Parathyroid adenoma (tissue), 2 donors: ENCODE measurements around the gene GCSAM.

Experiments used
- H2AFZ ChIP-seq: fragments of 300-600 bp; sonication (generic); one replicate; pipeline ENCODE4 v1.7.0; 2017; ENCODE audit warnings: antibody characterized with exemption, mild to moderate bottlenecking
- H3K27ac ChIP-seq: fragments of 300-600 bp; sonication (generic); one replicate; pipeline ENCODE4 v1.7.0; 2017
- H3K27me3 ChIP-seq: fragments of 300-600 bp; sonication (generic); one replicate; pipeline ENCODE4 v1.7.0; 2017; ENCODE audit warnings: low read length; ENCODE audit not compliant: control insufficient read depth, insufficient read depth
- H3K36me3 ChIP-seq: fragments of 300-600 bp; sonication (generic); one replicate; pipeline ENCODE4 v1.7.0; 2017; ENCODE audit warnings: low read length; ENCODE audit not compliant: control insufficient read depth, insufficient read depth
- H3K4me1 ChIP-seq: fragments of 300-600 bp; sonication (generic); one replicate; pipeline ENCODE4 v1.7.0; 2017; ENCODE audit warnings: control low read depth
- H3K4me2 ChIP-seq: fragments of 300-600 bp; sonication (generic); one replicate; pipeline ENCODE4 v1.7.0; 2017; ENCODE audit warnings: low read length
- H3K4me3 ChIP-seq: fragments of 300-600 bp; sonication (generic); one replicate; pipeline ENCODE4 v1.7.0; 2017; ENCODE audit warnings: low read depth, low read length
- H3K79me2 ChIP-seq: fragments of 300-600 bp; sonication (generic); one replicate; pipeline ENCODE4 v1.7.0; 2017; ENCODE audit warnings: control low read depth
- H3K9ac ChIP-seq: fragments of 300-600 bp; sonication (generic); one replicate; pipeline ENCODE4 v1.7.0; 2017; ENCODE audit warnings: mild to moderate bottlenecking
- H3K9me3 ChIP-seq: fragments of 300-600 bp; sonication (generic); one replicate; pipeline ENCODE4 v1.7.0; 2017; ENCODE audit warnings: low read length; ENCODE audit not compliant: control insufficient read depth
- TF ChIP-seq, protein P1 (sequence below): fragments of 300-600 bp; sonication (generic); IDR thresholded peaks from one replicate; pipeline ENCODE4 v1.7.0; 2017; ENCODE audit warnings: antibody characterized with exemption, mild to moderate bottlenecking
- donor health status: primary hyperparathyroidism.

GCSAM gene

DNA sequence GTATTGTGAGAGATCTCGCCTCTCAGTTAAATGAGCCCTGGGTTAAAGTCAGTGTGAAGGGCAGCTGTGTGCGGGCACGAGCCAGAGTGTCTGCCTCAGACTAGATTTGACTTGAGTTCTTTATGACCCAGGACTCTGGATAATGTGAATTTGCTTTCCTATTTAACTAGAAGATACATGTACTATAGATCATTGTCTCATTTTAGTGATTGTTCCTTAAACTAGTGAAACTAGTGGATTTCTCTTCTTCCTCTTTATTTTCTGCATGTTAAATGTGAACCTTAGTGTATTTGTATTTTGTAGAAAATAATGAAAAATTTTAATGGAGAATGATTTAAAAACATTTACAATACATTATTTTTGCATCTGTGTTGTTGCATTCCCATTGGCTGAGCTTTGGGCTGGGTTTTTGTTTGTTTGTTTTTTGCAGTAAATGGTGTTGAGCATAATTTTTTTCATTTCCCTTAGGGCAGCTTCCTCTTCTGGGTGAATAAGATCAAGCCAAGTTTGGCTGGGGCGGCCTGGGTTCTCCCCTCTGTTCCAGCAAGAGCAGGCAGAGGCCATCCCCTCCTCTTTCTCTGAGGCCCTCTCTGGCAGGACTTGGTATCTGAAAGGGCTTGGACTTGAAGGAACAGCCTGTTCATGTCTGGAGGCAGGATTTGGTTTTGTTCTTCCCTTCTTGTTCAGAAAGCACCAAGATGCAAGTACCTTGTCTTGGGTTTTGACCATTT lies 15.0 kb downstream of the GCSAM start:
- H3K27me3 ChIP-seq, result no peaks in the 10 kb centered on the region
- H3K4me2 ChIP-seq, result no peak overlapping the region
- no peaks in the 10 kb centered on the region for H3K4me1 ChIP-seq
- TF ChIP-seq, protein P1, sequence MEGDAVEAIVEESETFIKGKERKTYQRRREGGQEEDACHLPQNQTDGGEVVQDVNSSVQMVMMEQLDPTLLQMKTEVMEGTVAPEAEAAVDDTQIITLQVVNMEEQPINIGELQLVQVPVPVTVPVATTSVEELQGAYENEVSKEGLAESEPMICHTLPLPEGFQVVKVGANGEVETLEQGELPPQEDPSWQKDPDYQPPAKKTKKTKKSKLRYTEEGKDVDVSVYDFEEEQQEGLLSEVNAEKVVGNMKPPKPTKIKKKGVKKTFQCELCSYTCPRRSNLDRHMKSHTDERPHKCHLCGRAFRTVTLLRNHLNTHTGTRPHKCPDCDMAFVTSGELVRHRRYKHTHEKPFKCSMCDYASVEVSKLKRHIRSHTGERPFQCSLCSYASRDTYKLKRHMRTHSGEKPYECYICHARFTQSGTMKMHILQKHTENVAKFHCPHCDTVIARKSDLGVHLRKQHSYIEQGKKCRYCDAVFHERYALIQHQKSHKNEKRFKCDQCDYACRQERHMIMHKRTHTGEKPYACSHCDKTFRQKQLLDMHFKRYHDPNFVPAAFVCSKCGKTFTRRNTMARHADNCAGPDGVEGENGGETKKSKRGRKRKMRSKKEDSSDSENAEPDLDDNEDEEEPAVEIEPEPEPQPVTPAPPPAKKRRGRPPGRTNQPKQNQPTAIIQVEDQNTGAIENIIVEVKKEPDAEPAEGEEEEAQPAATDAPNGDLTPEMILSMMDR, result no peak
- H3K79me2 ChIP-seq, result no peaks in the 10 kb centered on the region
- no peak overlapping the region for H2AFZ ChIP-seq
- no peaks in the 10 kb centered on the region for H3K9me3 ChIP-seq
- H3K36me3 ChIP-seq, result no peaks in the 10 kb centered on the region
- no peak overlapping the region for H3K9ac ChIP-seq
- no peak overlapping the region for H3K27ac ChIP-seq
- no peak overlapping the region for H3K4me3 ChIP-seq

DNA sequence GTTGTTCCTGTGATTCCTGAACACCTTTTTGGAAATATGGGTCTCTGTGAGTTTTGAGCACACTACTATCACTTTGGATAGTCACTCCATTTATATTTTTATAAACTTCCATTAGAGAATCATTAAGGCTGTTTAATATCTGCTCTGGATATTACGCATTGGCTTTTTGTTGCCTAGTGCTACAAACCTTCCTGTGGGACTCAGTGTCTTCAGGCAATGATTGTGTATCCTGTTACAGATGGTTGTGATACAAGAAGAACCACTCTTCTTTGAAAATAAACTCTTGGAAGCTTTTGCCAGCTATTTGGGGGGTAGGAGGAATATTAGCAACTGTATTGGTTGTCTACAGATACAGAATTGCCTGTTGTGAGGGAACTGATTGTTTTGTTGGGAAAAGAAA lies 15.6 kb downstream of the GCSAM start:
- no peaks in the 10 kb centered on the region for H3K4me1 ChIP-seq
- TF ChIP-seq, protein P1, result no peak
- H3K9me3 ChIP-seq, result no peaks in the 10 kb centered on the region
- no peaks in the 10 kb centered on the region for H3K27me3 ChIP-seq
- H2AFZ ChIP-seq, result no peak overlapping the region
- no peak overlapping the region for H3K27ac ChIP-seq
- H3K79me2 ChIP-seq, result no peaks in the 10 kb centered on the region
- no peak overlapping the region for H3K9ac ChIP-seq
- no peaks in the 10 kb centered on the region for H3K36me3 ChIP-seq
- H3K4me2 ChIP-seq, result no peak overlapping the region
- H3K4me3 ChIP-seq, result no peak overlapping the region

DNA sequence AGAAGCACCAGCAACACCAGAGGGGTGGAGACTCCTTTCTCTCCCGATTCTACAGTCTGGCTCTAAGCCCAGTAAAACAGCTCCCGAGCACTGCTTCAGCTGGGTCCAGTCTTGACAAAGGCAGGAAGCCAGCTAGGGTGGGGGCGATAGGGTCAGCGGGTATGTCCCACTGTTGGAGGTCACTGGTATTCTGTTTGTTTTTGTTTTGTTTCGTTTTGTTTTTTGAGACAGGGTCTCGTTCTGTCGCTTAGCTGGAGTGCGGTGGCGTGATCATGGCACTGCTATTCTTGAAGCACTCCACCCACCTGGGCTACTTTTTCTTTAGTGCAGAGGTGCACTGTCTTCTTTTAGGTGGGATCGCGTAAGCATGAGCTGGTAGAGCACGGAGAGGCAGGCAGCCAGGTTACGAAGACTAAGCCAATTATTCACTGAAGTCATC lies 16.3 kb downstream of the GCSAM start:
- Histone ChIP-seq H2AFZ (no peak overlapping the region), H3K4me1 (no peaks in the 10 kb centered on the region), H3K4me3 (no peak overlapping the region)

DNA sequence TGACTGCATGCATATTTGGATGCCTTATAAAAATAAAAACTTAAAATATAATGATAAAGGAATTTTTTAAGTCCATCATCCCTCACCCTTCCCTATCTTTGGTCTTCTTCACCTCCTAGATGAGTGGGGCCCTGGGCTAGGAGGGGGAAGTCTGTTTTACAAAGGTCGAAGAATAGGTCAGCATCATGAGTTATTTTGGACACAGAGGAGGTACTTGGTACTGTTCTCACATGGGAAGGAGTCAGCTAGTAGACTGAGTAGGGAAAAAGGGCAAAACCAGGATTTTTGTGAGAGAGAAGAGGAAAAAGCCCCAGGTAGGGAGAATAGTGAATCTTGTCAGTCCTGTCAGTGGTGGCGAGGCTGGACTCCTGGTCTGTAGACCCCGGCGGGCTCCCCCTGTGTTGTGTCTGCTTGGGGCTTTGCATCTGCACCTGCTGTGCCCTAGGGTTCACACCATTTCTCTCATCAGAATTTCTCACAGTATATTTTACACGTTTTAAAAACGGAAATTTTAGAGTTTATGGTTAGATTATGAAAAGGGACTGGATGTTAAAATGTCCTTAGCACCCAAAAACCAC lies 17.2 kb downstream of the GCSAM start:
- Histone ChIP-seq H3K4me2 (no peak overlapping the region), H2AFZ (no peak overlapping the region), H3K4me1 (no peaks in the 10 kb centered on the region), H3K36me3 (no peaks in the 10 kb centered on the region), H3K79me2 (no peaks in the 10 kb centered on the region), H3K27ac (no peak overlapping the region), H3K9me3 (no peaks in the 10 kb centered on the region), H3K4me3 (no peak overlapping the region), H3K9ac (no peak overlapping the region), H3K27me3 (no peaks in the 10 kb centered on the region)
- TF ChIP-seq, protein P1, result no peak

More for the DNA sequence above, 16.3 kb downstream of the GCSAM start:
- Histone ChIP-seq H3K9me3 (no peaks in the 10 kb centered on the region), H3K36me3 (no peaks in the 10 kb centered on the region), H3K27me3 (no peaks in the 10 kb centered on the region), H3K9ac (no peak overlapping the region), H3K79me2 (no peaks in the 10 kb centered on the region), H3K4me2 (no peak overlapping the region), H3K27ac (no peak overlapping the region)
- TF ChIP-seq, protein P1, result no peak
